ENCODE results near the gene SSBP4. TPM values are rescaled to one million over a fixed set of nuclear protein-coding genes. Genes with fewer than 3 reads are reported as not detected.

SSBP4 gene
- total RNA-seq, 1 experiment from 2014 or later = 164 TPM

DNA sequence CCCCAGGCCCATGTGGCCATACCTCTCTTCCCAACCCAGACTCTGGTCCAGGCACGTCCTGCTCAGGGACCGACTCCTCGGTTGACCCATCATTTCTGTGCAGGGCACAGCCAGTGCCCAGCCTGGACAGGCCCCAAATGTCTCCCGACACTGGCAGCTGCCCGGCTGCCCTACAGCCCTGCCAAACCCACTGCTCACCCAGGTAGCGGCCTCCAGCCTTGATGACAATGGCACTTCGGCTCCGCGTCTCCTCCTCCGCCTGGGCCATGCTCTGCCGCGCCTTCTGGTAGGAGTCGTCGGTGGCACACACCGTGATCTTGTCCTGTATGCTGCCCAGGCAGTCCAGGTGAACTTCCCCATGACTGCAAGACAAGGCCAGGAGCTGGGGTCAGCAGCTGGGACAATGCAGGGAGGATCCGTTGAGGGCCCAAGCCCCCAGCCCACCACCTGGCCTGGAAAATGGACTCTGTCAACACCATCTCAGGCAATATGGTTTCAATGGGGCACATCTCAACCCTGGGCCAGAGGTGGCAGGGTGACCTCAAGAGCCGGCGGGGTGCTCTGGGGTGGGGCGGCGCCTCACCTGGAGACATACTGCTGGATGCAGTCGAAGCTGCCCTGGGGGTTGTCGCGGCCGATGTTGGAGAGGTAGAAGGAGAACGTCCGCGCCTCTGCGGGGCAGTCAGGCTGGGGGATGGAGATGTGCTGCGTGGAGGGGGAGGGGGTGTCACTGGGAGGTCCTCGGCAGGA lies 46.2 kb downstream of the SSBP4 start:
- Histone ChIP-seq H3K79me2 (ENCODE audit: insufficient read depth, low read length) (peaks cover 19% of the 10 kb centered on the region; the same call in 1 of the 2 replicates), H4K20me1 (ENCODE audit: insufficient read depth) (no peaks in the 10 kb centered on the region), H3K4me2 (ENCODE audit: low read length) (no peak overlapping the region), H3K4me3 (replicated peaks in 1 of 2; ENCODE audit: low read depth in 1 of 2, low read length in 2 of 2) (no peak overlapping the region), H2AFZ (ENCODE audit: low read depth, low read length, poor library complexity, severe bottlenecking) (no peak overlapping the region), H3K4me1 (ENCODE audit: control insufficient read depth in 1 of 2, insufficient read depth in 2 of 2, low read length in 2 of 2) (peaks cover 16 to 36% of the 10 kb centered on the region in 2 experiments), H3K27me3 (ENCODE audit: insufficient read depth, low read length) (no peaks in the 10 kb centered on the region), H3K9ac (ENCODE audit: low read length) (no peak overlapping the region), H3K9me3 (ENCODE audit: control insufficient read depth in 1 of 2, insufficient read depth in 1 of 2, low read depth in 1 of 2, low read length in 2 of 2) (no peaks in the 10 kb centered on the region), H3K9me2 (ENCODE audit: insufficient read depth) (no peaks in the 10 kb centered on the region), H3K36me3 (ENCODE audit: control insufficient read depth in 1 of 2, insufficient read depth in 2 of 2, low read length in 2 of 2) (peaks cover 12 to 14% of the 10 kb centered on the region in 2 experiments; a peak in 3 of 4 replicates), H3K27ac (ENCODE audit: low read depth, low read length) (no peak overlapping the region)
- BruUV-seq (replicated peaks) = no TSS peak
- CTCF ChIA-PET = no interaction called here
- RAD21 ChIA-PET (ENCODE audit: low non-redundant PET in 1 of 2, low total read pairs in 2 of 2, uncharacterized antibody in 2 of 2, unreplicated experiment in 2 of 2) = no interaction called here
- intact Hi-C loops (cut with micrococcal nuclease) = loop anchor here (5.0 kb wide), 3 partner anchors 107 to 212 kb away; partner anchors contain the start of gene UBA52
- POLR2A ChIA-PET = no interaction called here
- DNase-seq (ENCODE audit: low read depth, low spot score) = no peak
- TF ChIP-seq EZH2 (IDR thresholded peaks at IDR 0.05) (no peak), FOSL1 (IDR thresholded peaks at IDR 0.05; ENCODE audit: low read depth) (no peak), SIN3A (IDR thresholded peaks at IDR 0.05; ENCODE audit: low read depth) (no peak), ZFX (IDR thresholded peaks at IDR 0.05) (no peak), YY1 (IDR thresholded peaks at IDR 0.05; ENCODE audit: extremely low read depth, insufficient replicate concordance, low read depth, low read length) (no peak), ZNF274 (IDR thresholded peaks at IDR 0.05; ENCODE audit: low read depth, low read length) (no peak), CBX3 (IDR thresholded peaks at IDR 0.05; ENCODE audit: low read depth) (no peak), EGR1 (IDR thresholded peaks at IDR 0.05; ENCODE audit: low read depth) (no peak), POLR2A (IDR thresholded peaks at IDR 0.05; ENCODE audit: borderline replicate concordance, extremely low read depth, insufficient read depth, insufficient read length) (no peak), CEBPB (IDR thresholded peaks at IDR 0.05; ENCODE audit: low read depth) (no peak)
- TF ChIP-seq, protein P1, sequence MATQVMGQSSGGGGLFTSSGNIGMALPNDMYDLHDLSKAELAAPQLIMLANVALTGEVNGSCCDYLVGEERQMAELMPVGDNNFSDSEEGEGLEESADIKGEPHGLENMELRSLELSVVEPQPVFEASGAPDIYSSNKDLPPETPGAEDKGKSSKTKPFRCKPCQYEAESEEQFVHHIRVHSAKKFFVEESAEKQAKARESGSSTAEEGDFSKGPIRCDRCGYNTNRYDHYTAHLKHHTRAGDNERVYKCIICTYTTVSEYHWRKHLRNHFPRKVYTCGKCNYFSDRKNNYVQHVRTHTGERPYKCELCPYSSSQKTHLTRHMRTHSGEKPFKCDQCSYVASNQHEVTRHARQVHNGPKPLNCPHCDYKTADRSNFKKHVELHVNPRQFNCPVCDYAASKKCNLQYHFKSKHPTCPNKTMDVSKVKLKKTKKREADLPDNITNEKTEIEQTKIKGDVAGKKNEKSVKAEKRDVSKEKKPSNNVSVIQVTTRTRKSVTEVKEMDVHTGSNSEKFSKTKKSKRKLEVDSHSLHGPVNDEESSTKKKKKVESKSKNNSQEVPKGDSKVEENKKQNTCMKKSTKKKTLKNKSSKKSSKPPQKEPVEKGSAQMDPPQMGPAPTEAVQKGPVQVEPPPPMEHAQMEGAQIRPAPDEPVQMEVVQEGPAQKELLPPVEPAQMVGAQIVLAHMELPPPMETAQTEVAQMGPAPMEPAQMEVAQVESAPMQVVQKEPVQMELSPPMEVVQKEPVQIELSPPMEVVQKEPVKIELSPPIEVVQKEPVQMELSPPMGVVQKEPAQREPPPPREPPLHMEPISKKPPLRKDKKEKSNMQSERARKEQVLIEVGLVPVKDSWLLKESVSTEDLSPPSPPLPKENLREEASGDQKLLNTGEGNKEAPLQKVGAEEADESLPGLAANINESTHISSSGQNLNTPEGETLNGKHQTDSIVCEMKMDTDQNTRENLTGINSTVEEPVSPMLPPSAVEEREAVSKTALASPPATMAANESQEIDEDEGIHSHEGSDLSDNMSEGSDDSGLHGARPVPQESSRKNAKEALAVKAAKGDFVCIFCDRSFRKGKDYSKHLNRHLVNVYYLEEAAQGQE (IDR thresholded peaks at IDR 0.05; ENCODE audit: low read depth) = no peak
- TF ChIP-seq, protein P2, sequence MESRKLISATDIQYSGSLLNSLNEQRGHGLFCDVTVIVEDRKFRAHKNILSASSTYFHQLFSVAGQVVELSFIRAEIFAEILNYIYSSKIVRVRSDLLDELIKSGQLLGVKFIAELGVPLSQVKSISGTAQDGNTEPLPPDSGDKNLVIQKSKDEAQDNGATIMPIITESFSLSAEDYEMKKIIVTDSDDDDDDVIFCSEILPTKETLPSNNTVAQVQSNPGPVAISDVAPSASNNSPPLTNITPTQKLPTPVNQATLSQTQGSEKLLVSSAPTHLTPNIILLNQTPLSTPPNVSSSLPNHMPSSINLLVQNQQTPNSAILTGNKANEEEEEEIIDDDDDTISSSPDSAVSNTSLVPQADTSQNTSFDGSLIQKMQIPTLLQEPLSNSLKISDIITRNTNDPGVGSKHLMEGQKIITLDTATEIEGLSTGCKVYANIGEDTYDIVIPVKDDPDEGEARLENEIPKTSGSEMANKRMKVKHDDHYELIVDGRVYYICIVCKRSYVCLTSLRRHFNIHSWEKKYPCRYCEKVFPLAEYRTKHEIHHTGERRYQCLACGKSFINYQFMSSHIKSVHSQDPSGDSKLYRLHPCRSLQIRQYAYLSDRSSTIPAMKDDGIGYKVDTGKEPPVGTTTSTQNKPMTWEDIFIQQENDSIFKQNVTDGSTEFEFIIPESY (IDR thresholded peaks at IDR 0.05; ENCODE audit: extremely low read depth, insufficient replicate concordance, low read length) = no peak
- no peak for ATAC-seq

Measured in HCT116 (cell line).